ENCODE results near the gene KLHL9. TPM values are rescaled to one million over a fixed set of nuclear protein-coding genes. Genes with fewer than 3 reads are reported as not detected.

Gene KLHL9
- total RNA-seq, 1 experiment from 2014 or later: 21.2 TPM

DNA sequence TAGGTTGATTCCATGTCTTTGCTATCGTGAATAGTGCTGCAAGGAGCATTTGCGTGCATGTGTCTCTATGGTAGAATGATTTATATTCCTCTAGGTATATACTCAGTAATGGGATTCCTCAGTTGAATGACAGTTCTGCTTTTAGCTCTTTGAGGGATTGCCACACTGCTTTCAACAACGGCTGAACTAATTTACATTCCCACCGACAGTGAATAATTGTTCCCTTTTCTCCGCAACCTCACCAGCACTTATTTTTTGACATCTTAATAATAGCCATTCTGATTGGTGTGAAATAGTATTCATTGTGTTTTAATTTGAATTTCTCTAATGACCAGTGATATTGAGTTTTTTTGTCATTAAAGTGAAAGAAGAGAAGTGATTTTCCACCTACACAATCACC lies 48.5 kb downstream of the KLHL9 start:
- Histone ChIP-seq H2AFZ (ENCODE audit: low read length) (no peak overlapping the region), H3K79me2 (ENCODE audit: low read length) (no peaks in the 10 kb centered on the region), H4K20me1 (ENCODE audit: insufficient read depth, low read depth, low read length) (no peaks in the 10 kb centered on the region), H3K9me3 (ENCODE audit: low read length) (no peaks in the 10 kb centered on the region), H3K4me2 (ENCODE audit: low read depth, low read length, poor library complexity, severe bottlenecking) (no peak overlapping the region), H3K4me3 (ENCODE audit: low read length) (no peak overlapping the region), H3K4me1 (ENCODE audit: low read length) (no peaks in the 10 kb centered on the region), H3K27ac (ENCODE audit: low read length) (no peak overlapping the region), H3K9ac (ENCODE audit: low read length) (no peak overlapping the region), H3K36me3 (ENCODE audit: insufficient read depth, low read length) (no peaks in the 10 kb centered on the region), H3K9me2 (replicated peaks; ENCODE audit: insufficient read depth, low read length) (no peaks in the 10 kb centered on the region), H3K27me3 (ENCODE audit: low read length) (no peaks in the 10 kb centered on the region)
- no peak for DNase-seq

DNA sequence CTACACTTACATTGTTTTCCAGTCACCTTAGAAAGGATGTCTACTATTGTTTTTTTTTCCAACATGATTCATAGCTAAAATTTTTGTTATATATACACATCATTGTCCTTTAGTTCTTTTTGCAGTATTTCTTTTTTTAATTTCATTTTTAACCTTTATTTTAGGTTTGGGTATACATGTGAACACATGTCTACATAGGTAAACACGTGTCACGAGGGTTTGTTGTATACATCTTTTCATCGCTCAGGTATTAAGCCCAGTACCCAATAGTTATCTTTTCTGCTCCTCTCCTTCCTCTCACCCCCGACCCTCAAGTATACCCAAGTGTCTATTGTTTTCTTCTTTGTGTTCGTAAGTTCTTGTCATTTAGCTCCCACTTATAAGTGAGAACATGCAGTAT lies 49.1 kb downstream of the KLHL9 start:
- no peak overlapping the region for H3K4me3 ChIP-seq (ENCODE audit: low read length)
- H3K4me2 ChIP-seq (ENCODE audit: low read depth, low read length, poor library complexity, severe bottlenecking): no peak overlapping the region
- no peak overlapping the region for H3K9ac ChIP-seq (ENCODE audit: low read length)
- H3K27ac ChIP-seq (ENCODE audit: low read length): no peak overlapping the region
- no peak overlapping the region for H2AFZ ChIP-seq (ENCODE audit: low read length)
- DNase-seq: no peak
- no peaks in the 10 kb centered on the region for H3K4me1 ChIP-seq (ENCODE audit: low read length)
- H4K20me1 ChIP-seq (ENCODE audit: insufficient read depth, low read depth, low read length): no peaks in the 10 kb centered on the region
- H3K9me3 ChIP-seq (ENCODE audit: low read length): no peaks in the 10 kb centered on the region
- H3K79me2 ChIP-seq (ENCODE audit: low read length): no peaks in the 10 kb centered on the region
- no peaks in the 10 kb centered on the region for H3K9me2 ChIP-seq (replicated peaks; ENCODE audit: insufficient read depth, low read length)
- no peaks in the 10 kb centered on the region for H3K36me3 ChIP-seq (ENCODE audit: insufficient read depth, low read length)
- no peaks in the 10 kb centered on the region for H3K27me3 ChIP-seq (ENCODE audit: low read length)

DNA sequence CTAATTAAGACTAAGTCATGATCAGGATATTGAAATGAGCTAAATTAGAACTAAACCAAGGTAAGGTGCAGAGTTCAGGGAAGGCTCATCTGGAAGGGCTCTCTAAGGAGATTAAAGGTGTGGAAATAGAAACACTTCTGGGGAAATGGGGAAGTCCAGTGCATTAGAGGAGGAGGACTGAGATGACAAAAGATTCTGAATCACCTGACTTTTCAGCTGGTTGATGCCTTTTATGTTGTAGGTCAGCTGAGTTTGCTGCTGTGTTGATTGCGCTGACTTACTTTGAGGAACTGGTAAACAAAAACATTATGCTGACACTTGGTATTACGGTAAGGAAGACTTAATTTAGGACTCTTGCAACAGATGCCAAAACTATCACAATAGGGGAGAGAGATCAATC lies 53.9 kb downstream of the KLHL9 start:
- Histone ChIP-seq H3K4me3 (ENCODE audit: low read length) (no peak overlapping the region), H3K4me2 (ENCODE audit: low read depth, low read length, poor library complexity, severe bottlenecking) (no peak overlapping the region), H3K9me3 (ENCODE audit: low read length) (no peaks in the 10 kb centered on the region)

More for the DNA sequence above, 53.9 kb downstream of the KLHL9 start:
- H3K36me3 ChIP-seq (ENCODE audit: insufficient read depth, low read length): no peaks in the 10 kb centered on the region
- no peaks in the 10 kb centered on the region for H3K79me2 ChIP-seq (ENCODE audit: low read length)
- no peaks in the 10 kb centered on the region for H3K4me1 ChIP-seq (ENCODE audit: low read length)
- H3K27me3 ChIP-seq (ENCODE audit: low read length): no peaks in the 10 kb centered on the region
- H3K27ac ChIP-seq (ENCODE audit: low read length): no peak overlapping the region
- no peaks in the 10 kb centered on the region for H4K20me1 ChIP-seq (ENCODE audit: insufficient read depth, low read depth, low read length)
- no peak for DNase-seq
- H3K9ac ChIP-seq (ENCODE audit: low read length): no peak overlapping the region
- H3K9me2 ChIP-seq (replicated peaks; ENCODE audit: insufficient read depth, low read length): no peaks in the 10 kb centered on the region
- H2AFZ ChIP-seq (ENCODE audit: low read length): no peak overlapping the region

Other genes with a start within 250 kb of the KLHL9 start
- gene IFNW1, start 193.6 kb downstream of the KLHL9 start, total RNA-seq (2014; rRNA removed; shearing (Covaris generic); ENCODE audit: low replicate concordance): not detected in 2 replicates
- gene IFNA21, start 168.7 kb downstream of the KLHL9 start, total RNA-seq (2014; rRNA removed; shearing (Covaris generic); ENCODE audit: low replicate concordance): not detected in 2 replicates
- not detected in 2 replicates for gene IFNA4, start 147.8 kb downstream of the KLHL9 start, total RNA-seq (2014; rRNA removed; shearing (Covaris generic); ENCODE audit: low replicate concordance)
- gene IFNA7, start 133.2 kb downstream of the KLHL9 start, total RNA-seq (2014; rRNA removed; shearing (Covaris generic); ENCODE audit: low replicate concordance): not detected in 2 replicates
- gene IFNA10, start 128.3 kb downstream of the KLHL9 start, total RNA-seq (2014; rRNA removed; shearing (Covaris generic); ENCODE audit: low replicate concordance): not detected in 2 replicates
- not detected in 2 replicates for gene IFNA16, start 118.1 kb downstream of the KLHL9 start, total RNA-seq (2014; rRNA removed; shearing (Covaris generic); ENCODE audit: low replicate concordance)
- not detected in 2 replicates for gene IFNA17, start 107.2 kb downstream of the KLHL9 start, total RNA-seq (2014; rRNA removed; shearing (Covaris generic); ENCODE audit: low replicate concordance)
- not detected in 2 replicates for gene IFNA14, start 95.4 kb downstream of the KLHL9 start, total RNA-seq (2014; rRNA removed; shearing (Covaris generic); ENCODE audit: low replicate concordance)
- not detected in 2 replicates for gene IFNA5, start 30.1 kb downstream of the KLHL9 start, total RNA-seq (2014; rRNA removed; shearing (Covaris generic); ENCODE audit: low replicate concordance)
- gene IFNA6, start 15.5 kb upstream of the KLHL9 start, total RNA-seq (2014; rRNA removed; shearing (Covaris generic); ENCODE audit: low replicate concordance): not detected in 2 replicates
- gene IFNA13, start 32.7 kb upstream of the KLHL9 start, total RNA-seq (2014; rRNA removed; shearing (Covaris generic); ENCODE audit: low replicate concordance): not detected in 2 replicates
- gene IFNA2, start 50.0 kb upstream of the KLHL9 start, total RNA-seq (2014; rRNA removed; shearing (Covaris generic); ENCODE audit: low replicate concordance): not detected in 2 replicates
- gene IFNA8, start 73.7 kb upstream of the KLHL9 start, total RNA-seq (2014; rRNA removed; shearing (Covaris generic); ENCODE audit: low replicate concordance): not detected in 2 replicates
- gene IFNA1, start 105.0 kb upstream of the KLHL9 start, total RNA-seq (2014; rRNA removed; shearing (Covaris generic); ENCODE audit: low replicate concordance): not detected in 2 replicates
- not detected in 2 replicates for gene IFNE, start 146.9 kb upstream of the KLHL9 start, total RNA-seq (2014; rRNA removed; shearing (Covaris generic); ENCODE audit: low replicate concordance)

Data from Karpas-422 (cell line).